GM19239 (cell line): Measurements from ENCODE around the gene ZNF33A.
"Not testable (repeated sequence)": the region's sequence is repeated elsewhere in the genome, so short reads cannot be mapped to it uniquely, and the experiment has no call there.

Source experiments
- DNase-seq: peaks from one replicate; pipeline ENCODE4 v3.0.0; 2011; ENCODE audit warnings: low spot score; ENCODE audit not compliant: insufficient read length
- FAIRE-seq: peaks from 2 replicates; lab custom pipeline; 2011; peaks lifted over from hg19 to GRCh38; lab: Jason Lieb, UNC

ZNF33A gene

GRCh38 chr10:38038932-38039245, 28.4 kb downstream of the ZNF33A start:
- peak; percentile 68 for FAIRE-seq
- no peak for DNase-seq

GRCh38 chr10:38043516-38043915, 33.0 kb downstream of the ZNF33A start:
- FAIRE-seq (no peak), DNase-seq (no peak)

GRCh38 chr10:38045129-38045528, 34.7 kb downstream of the ZNF33A start:
- DNase-seq = no peak
- peak; percentile 28 for FAIRE-seq

GRCh38 chr10:38047666-38048065, 37.2 kb downstream of the ZNF33A start:
- no peak for FAIRE-seq
- no peak for DNase-seq

- FAIRE-seq = no peak
- no peak for DNase-seq
Measured at GRCh38 chr10:38050212-38050611, 39.7 kb downstream of the ZNF33A start.

- no peak for DNase-seq
- no peak for FAIRE-seq
Measured at GRCh38 chr10:38054361-38054797, 43.9 kb downstream of the ZNF33A start.

- not testable (repeated sequence) for DNase-seq
- peak; percentile 72 for FAIRE-seq
Measured at GRCh38 chr10:38055274-38055894, 44.9 kb downstream of the ZNF33A start.

- not testable (repeated sequence) for FAIRE-seq, DNase-seq
Measured at GRCh38 chr10:38069663-38070062, 59.2 kb downstream of the ZNF33A start.

- no peak for DNase-seq
- no peak for FAIRE-seq
Measured at GRCh38 chr10:38070501-38070900, 60.0 kb downstream of the ZNF33A start.

- FAIRE-seq = no peak
Measured at GRCh38 chr10:38072552-38072951, 62.1 kb downstream of the ZNF33A start.

GRCh38 chr10:38076687-38077086, 66.2 kb downstream of the ZNF33A start:
- DNase-seq (no peak), FAIRE-seq (no peak)

More at GRCh38 chr10:38072552-38072951, 62.1 kb downstream of the ZNF33A start:
- DNase-seq = no peak

- not testable (repeated sequence) for FAIRE-seq, DNase-seq
Measured at GRCh38 chr10:38093318-38093717, 82.8 kb downstream of the ZNF33A start.

- no peak for FAIRE-seq
- peak; percentile 1 for DNase-seq
Measured at GRCh38 chr10:38093816-38094157, 83.3 kb downstream of the ZNF33A start.

GRCh38 chr10:38094158-38094926, 83.9 kb downstream of the ZNF33A start, which contains the start of gene ZNF37A:
ZNF37A (plus strand) TSS chr10:38094337; CDS start chr10:38096618, 2,281 bp downstream.
- FAIRE-seq (peak; percentile 96), DNase-seq (peak; percentile 65)

- no peak for FAIRE-seq
- DNase-seq = no peak
Measured at GRCh38 chr10:38094927-38095574, 84.6 kb downstream of the ZNF33A start.

GRCh38 chr10:38102880-38103279, 92.4 kb downstream of the ZNF33A start:
- no peak for DNase-seq
- no peak for FAIRE-seq

GRCh38 chr10:38103756-38104155, 93.3 kb downstream of the ZNF33A start:
- DNase-seq (no peak), FAIRE-seq (no peak)

GRCh38 chr10:38112159-38112558, 101.7 kb downstream of the ZNF33A start:
- FAIRE-seq (no peak), DNase-seq (no peak)
